ENCODE measurements around the gene DCUN1D4. TPM values are rescaled to one million over a fixed set of nuclear protein-coding genes. Genes with fewer than 3 reads are reported as not detected.
"Not testable (repeated sequence)": the region's sequence is repeated elsewhere in the genome, so short reads cannot be mapped to it uniquely, and the experiment has no call there.

Gene DCUN1D4
- total RNA-seq, 1 donor from 2014 or later, result 25.2 TPM

DNA sequence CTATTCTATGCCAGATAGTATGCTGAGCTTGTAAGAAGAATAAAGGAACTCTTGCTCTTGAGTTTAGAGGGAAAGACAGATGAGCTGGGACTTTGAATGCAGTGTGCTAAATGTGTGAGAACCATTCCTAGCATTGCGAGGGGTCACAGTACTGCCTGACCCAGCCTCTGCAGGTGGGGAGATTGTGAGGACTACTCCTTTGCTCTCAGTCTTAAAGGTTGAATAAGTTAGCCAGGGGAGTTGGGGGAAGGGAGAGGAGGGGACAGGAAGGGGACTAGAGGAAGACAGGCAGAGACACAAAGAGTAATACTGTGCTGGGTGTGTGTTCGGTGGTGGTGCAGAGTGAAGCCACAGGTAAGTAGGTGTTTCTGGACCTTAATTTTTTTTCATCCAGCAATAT lies 41.7 kb downstream of the DCUN1D4 start:
- DNase-seq (ENCODE audit: low read depth), result no peak
- TF ChIP-seq, protein P1, sequence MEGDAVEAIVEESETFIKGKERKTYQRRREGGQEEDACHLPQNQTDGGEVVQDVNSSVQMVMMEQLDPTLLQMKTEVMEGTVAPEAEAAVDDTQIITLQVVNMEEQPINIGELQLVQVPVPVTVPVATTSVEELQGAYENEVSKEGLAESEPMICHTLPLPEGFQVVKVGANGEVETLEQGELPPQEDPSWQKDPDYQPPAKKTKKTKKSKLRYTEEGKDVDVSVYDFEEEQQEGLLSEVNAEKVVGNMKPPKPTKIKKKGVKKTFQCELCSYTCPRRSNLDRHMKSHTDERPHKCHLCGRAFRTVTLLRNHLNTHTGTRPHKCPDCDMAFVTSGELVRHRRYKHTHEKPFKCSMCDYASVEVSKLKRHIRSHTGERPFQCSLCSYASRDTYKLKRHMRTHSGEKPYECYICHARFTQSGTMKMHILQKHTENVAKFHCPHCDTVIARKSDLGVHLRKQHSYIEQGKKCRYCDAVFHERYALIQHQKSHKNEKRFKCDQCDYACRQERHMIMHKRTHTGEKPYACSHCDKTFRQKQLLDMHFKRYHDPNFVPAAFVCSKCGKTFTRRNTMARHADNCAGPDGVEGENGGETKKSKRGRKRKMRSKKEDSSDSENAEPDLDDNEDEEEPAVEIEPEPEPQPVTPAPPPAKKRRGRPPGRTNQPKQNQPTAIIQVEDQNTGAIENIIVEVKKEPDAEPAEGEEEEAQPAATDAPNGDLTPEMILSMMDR (conservative IDR thresholded peaks at IDR 0.05; ENCODE audit: low read depth, low read length), result no peak
- H3K4me3 ChIP-seq (ENCODE audit: low read depth, low read length), result no peak overlapping the region

DNA sequence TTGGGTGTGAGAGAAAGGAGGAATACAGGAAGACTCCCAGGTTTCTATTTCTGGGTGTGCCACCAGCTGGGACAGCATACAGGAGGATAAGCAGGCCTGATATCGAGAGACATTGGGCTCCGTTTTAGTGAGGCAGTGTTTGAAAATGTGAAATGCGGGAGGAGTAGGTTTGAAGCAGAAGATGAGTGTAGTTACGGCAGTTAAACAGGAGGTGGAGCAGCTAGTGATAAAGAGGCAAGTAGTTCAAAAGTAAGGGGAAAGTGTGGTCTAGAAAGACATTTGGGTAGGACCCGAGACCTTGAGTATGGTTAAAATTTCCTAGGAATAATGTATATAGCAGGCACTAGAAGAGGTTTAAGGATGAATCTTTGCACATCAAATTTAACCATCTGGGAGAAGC lies 42.4 kb downstream of the DCUN1D4 start:
- H3K4me3 ChIP-seq (ENCODE audit: low read depth, low read length), result no peak overlapping the region
- no peak for DNase-seq (ENCODE audit: low read depth)
- TF ChIP-seq, protein P1 (conservative IDR thresholded peaks at IDR 0.05; ENCODE audit: low read depth, low read length), result peak; percentile 61

GRCh38 chr4:51890760-51891159 lies 47.8 kb downstream of the DCUN1D4 start:
- no peak overlapping the region for H3K4me3 ChIP-seq (ENCODE audit: low read depth, low read length)
- DNase-seq (ENCODE audit: low read depth), result no peak
- TF ChIP-seq, protein P1 (conservative IDR thresholded peaks at IDR 0.05; ENCODE audit: low read depth, low read length), result no peak

DNA sequence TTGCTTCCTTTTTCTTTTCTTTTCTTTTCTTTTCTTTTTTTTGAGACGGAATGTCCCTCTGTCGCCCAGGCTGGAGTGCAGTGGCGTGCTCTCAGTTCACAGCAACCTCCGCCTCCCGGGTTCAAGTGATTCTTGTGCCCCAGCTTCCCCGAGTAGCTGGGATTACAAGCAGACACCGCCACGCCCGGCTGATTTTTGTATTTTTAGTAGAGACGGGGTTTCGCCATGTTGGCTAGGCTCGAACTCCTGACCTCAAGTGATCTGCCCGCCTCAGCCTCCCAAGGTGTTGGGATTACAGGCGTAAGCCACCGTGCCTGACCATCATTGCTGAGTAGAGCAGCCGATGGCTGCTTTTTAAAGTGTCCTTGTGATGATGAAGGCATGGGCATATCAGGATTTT lies 50.4 kb downstream of the DCUN1D4 start:
- not testable (repeated sequence) for H3K4me3 ChIP-seq (ENCODE audit: low read depth, low read length); DNase-seq (ENCODE audit: low read depth)

DNA sequence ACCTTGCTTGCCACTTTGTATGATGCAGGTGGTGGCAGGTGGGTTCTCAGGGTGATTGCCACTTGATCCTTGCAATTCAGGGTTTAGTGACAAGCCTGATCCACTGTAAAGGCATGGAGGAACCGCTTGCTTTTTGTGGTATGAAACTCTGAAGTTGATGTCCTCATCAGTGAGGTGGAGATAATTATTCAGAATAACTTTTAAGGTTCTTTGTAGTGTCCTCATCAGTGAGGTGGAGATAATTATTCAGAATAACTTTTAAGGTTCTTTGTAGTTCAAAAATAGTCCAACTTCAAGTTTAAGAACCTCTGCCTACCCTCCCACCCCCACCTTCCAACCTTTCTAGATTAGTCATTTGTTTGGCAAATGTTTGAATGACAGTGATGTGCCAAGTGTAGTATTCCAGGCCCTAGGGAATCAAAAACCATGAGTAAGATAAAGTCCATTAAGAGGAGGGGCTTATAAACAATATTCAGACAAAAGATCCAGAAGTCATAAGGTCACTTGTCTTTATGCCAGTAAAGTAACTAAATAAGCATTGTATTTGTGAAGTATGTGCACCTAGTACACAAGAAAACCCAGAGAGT lies 51.2 kb downstream of the DCUN1D4 start:
- TF ChIP-seq, protein P1 (conservative IDR thresholded peaks at IDR 0.05; ENCODE audit: low read depth, low read length), result no peak
- no peak for DNase-seq (ENCODE audit: low read depth)
- no peak overlapping the region for H3K4me3 ChIP-seq (ENCODE audit: low read depth, low read length)

GRCh38 chr4:51895158-51895557 lies 52.2 kb downstream of the DCUN1D4 start:
- TF ChIP-seq, protein P1 (conservative IDR thresholded peaks at IDR 0.05; ENCODE audit: low read depth, low read length), result no peak
- no peak for DNase-seq (ENCODE audit: low read depth)

DNA sequence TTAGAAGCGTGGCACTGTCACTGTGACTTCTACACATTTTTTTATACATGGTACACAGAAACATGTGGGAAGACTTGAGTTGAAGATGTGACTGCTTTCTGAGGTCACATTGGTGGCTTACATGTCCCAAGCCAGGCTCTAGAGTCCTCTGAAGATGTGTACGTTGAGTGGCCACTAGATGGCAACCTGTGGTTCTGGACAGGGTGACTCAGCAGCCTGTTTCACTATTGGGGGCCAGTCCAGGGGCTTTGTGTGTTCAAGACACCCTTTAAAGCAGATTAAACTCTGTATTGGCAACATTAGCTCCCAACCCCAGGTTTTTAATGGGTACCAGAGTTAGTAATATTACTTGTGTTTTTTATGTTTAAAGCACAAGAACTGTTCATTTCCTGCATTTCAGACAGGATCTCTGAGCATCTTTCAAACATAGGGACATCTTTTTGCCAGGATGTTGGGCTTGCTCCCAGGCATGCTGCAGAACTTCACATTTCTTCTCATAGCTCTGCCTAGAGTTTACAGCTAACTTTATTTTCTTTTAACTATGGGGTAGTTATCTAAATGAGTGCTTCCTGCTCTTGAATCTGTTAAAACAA lies 53.0 kb downstream of the DCUN1D4 start:
- DNase-seq (ENCODE audit: low read depth), result no peak
- no peak overlapping the region for H3K4me3 ChIP-seq (ENCODE audit: low read depth, low read length)
- TF ChIP-seq, protein P1 (conservative IDR thresholded peaks at IDR 0.05; ENCODE audit: low read depth, low read length), result peak; percentile 88

More at GRCh38 chr4:51895158-51895557, 52.2 kb downstream of the DCUN1D4 start:
- no peak overlapping the region for H3K4me3 ChIP-seq (ENCODE audit: low read depth, low read length)

Measured in epithelial cell of proximal tubule (primary cell).